GM23248 (cell line): ENCODE measurements around the gene AIRE. TPM values are rescaled to one million over a fixed set of nuclear protein-coding genes. Genes with fewer than 3 reads are reported as not detected.

Experiments
- DNase-seq: peaks from one replicate; pipeline ENCODE4 v3.0.0-alpha.2; 2015
- H2AFZ ChIP-seq: fragments of 200-600 bp; sonication (generic); 2 replicates; pipeline ENCODE4 v1.6.1; 2016; ENCODE audit warnings: antibody characterized with exemption
- H3F3A ChIP-seq: fragments of 200-600 bp; sonication (generic); 2 replicates; pipeline ENCODE4 v1.6.1; 2016; ENCODE audit warnings: mild to moderate bottlenecking, antibody characterized with exemption, mixed run types; ENCODE audit not compliant: insufficient read depth
- H3K27ac ChIP-seq: fragments of 200-600 bp; sonication (generic); 2 replicates; pipeline ENCODE4 v1.5.1; 2016; ENCODE audit warnings: mild to moderate bottlenecking
- H3K27me3 ChIP-seq: fragments of 200-600 bp; sonication (generic); replicated peaks from 2 replicates; pipeline ENCODE4 v1.6.1; 2016; ENCODE audit warnings: mild to moderate bottlenecking; ENCODE audit not compliant: insufficient read depth
- H3K36me3 ChIP-seq: fragments of 200-600 bp; sonication (generic); 2 replicates; pipeline ENCODE4 v1.6.1; 2016; ENCODE audit warnings: low read depth, mild to moderate bottlenecking
- H3K4me1 ChIP-seq: fragments of 200-600 bp; sonication (generic); 2 replicates; pipeline ENCODE4 v1.6.1; 2016; ENCODE audit warnings: mild to moderate bottlenecking; ENCODE audit not compliant: insufficient read depth
- H3K4me2 ChIP-seq: fragments of 200-600 bp; sonication (generic); one replicate; pipeline ENCODE4 v1.6.1; 2016; ENCODE audit warnings: mild to moderate bottlenecking; ENCODE audit not compliant: unreplicated experiment
- H3K4me3 ChIP-seq: fragments of 200-600 bp; sonication (generic); 2 replicates; pipeline ENCODE4 v1.5.1; 2016; ENCODE audit warnings: mild to moderate bottlenecking
- H3K79me2 ChIP-seq: fragments of 200-600 bp; sonication (generic); 2 replicates; pipeline ENCODE4 v1.6.1; 2016; ENCODE audit warnings: mild to moderate bottlenecking; ENCODE audit not compliant: insufficient read depth
- H3K9ac ChIP-seq: fragments of 200-600 bp; sonication (generic); 2 replicates; pipeline ENCODE4 v1.6.1; 2016; ENCODE audit warnings: mild to moderate bottlenecking
- H3K9me2 ChIP-seq: fragments of 200-600 bp; sonication (generic); 2 replicates; pipeline ENCODE4 v1.6.1; 2016; ENCODE audit warnings: mixed run types, mild to moderate bottlenecking, moderate library complexity; ENCODE audit not compliant: insufficient read depth
- H3K9me3 ChIP-seq: fragments of 200-600 bp; sonication (generic); one replicate; pipeline ENCODE4 v1.6.1; 2017; ENCODE audit warnings: low read depth
- H4K20me1 ChIP-seq: fragments of 200-600 bp; sonication (generic); 2 replicates; pipeline ENCODE4 v1.6.0; 2016; ENCODE audit not compliant: insufficient read depth
- EZH2 ChIP-seq: fragments of 200-600 bp; sonication (generic); IDR thresholded peaks from 2 replicates; pipeline ENCODE4 v1.6.1; 2018; ENCODE audit warnings: antibody characterized with exemption, mild to moderate bottlenecking; ENCODE audit not compliant: insufficient read depth, poor library complexity, severe bottlenecking
- EZH2phosphoT487 ChIP-seq: fragments of 200-600 bp; sonication (generic); IDR thresholded peaks from 2 replicates; pipeline ENCODE4 v1.6.1; 2018; ENCODE audit warnings: antibody characterized with exemption, moderate library complexity, mild to moderate bottlenecking, low read depth; ENCODE audit not compliant: insufficient read depth
- WGBS, 2 experiments: methylation state at CpG; one replicate each; pipeline ENCODE4 v1.1.6; 2015 to 2017; ENCODE audit warnings: low lambda C conversion rate in 2 of 2, low coverage in 1 of 2; ENCODE audit errors: missing lambda C conversion rate in 2 of 2; 5-methylcytosine and 5-hydroxymethylcytosine counted together
- in situ Hi-C: fragments of 300-500 bp; cut with MboI; formaldehyde crosslinking; loops from 2 replicates; pipeline ENCODE4 v1.15.0; 2020
- polyA plus RNA-seq: library from polyadenylated mRNA; unstranded; fragments of >200 nt; fragmentation: Nextera tagmentation; extraction: Ambion mirVana; gene quantifications from 2 replicates; pipeline ENCODE4 v1.2.1, GENCODE V29; 2016
- total RNA-seq: library from RNA; depleted of rRNA; stranded (reverse); fragments of >200 nt; shearing (Covaris generic); gene quantifications from 2 replicates; pipeline ENCODE4 v1.2.3, GENCODE V29; 2014

The AIRE gene
- total and polyA plus RNA-seq, 2 experiments from 2014 or later: not detected

GRCh38 chr21:44312089-44312488 lies 26.4 kb downstream of the AIRE start:
- Histone ChIP-seq H3K79me2 (peaks cover 11% of the 10 kb centered on the region), H3K4me2 (no peak overlapping the region), H3K36me3 (no peaks in the 10 kb centered on the region), H3K27me3 (no peaks in the 10 kb centered on the region), H3F3A (no peaks in the 10 kb centered on the region), H3K4me1 (no peaks in the 10 kb centered on the region), H3K27ac (no peak overlapping the region), H3K9me3 (no peaks in the 10 kb centered on the region), H3K9ac (no peak overlapping the region), H4K20me1 (no peaks in the 10 kb centered on the region), H3K4me3 (no peak overlapping the region), H3K9me2 (no peaks in the 10 kb centered on the region), H2AFZ (no peak overlapping the region)
- in situ Hi-C loops: no loop called here
- no peak for TF ChIP-seq EZH2phosphoT487
- TF ChIP-seq EZH2: no peak
- no peak for DNase-seq
- 92 to 93% methylated on average over 22 of the region's 22 CpGs for WGBS, 2 experiments

GRCh38 chr21:44312716-44313115 lies 27.0 kb downstream of the AIRE start:
- TF ChIP-seq EZH2 (no peak), EZH2phosphoT487 (no peak)
- in situ Hi-C loops: no loop called here
- WGBS, 2 experiments: 87 to 90% methylated on average over 19 of the region's 19 CpGs

GRCh38 chr21:44313451-44313850 lies 27.8 kb downstream of the AIRE start:
- DNase-seq: no peak
- 87 to 90% methylated on average over 13 of the region's 13 CpGs for WGBS, 2 experiments
- H3K4me1 ChIP-seq: no peaks in the 10 kb centered on the region
- TF ChIP-seq EZH2: no peak
- TF ChIP-seq EZH2phosphoT487: no peak
- H3K4me3 ChIP-seq: no peak overlapping the region
- no peaks in the 10 kb centered on the region for H3F3A ChIP-seq
- no peak overlapping the region for H3K4me2 ChIP-seq
- H3K9me3 ChIP-seq: no peaks in the 10 kb centered on the region
- no peak overlapping the region for H2AFZ ChIP-seq
- H3K27me3 ChIP-seq: no peaks in the 10 kb centered on the region
- no peaks in the 10 kb centered on the region for H3K9me2 ChIP-seq
- no peaks in the 10 kb centered on the region for H4K20me1 ChIP-seq
- in situ Hi-C loops: no loop called here
- H3K36me3 ChIP-seq: no peaks in the 10 kb centered on the region
- no peaks in the 10 kb centered on the region; the same call in 1 of the 2 replicates for H3K79me2 ChIP-seq
- H3K27ac ChIP-seq: no peak overlapping the region
- no peak overlapping the region for H3K9ac ChIP-seq

More at GRCh38 chr21:44312716-44313115, 27.0 kb downstream of the AIRE start:
- Histone ChIP-seq H3F3A (no peaks in the 10 kb centered on the region), H2AFZ (no peak overlapping the region), H3K79me2 (peaks cover 6% of the 10 kb centered on the region), H3K9ac (no peak overlapping the region), H3K27me3 (no peaks in the 10 kb centered on the region), H3K4me2 (no peak overlapping the region), H3K9me2 (no peaks in the 10 kb centered on the region), H3K36me3 (no peaks in the 10 kb centered on the region), H4K20me1 (no peaks in the 10 kb centered on the region), H3K9me3 (no peaks in the 10 kb centered on the region), H3K4me3 (no peak overlapping the region), H3K4me1 (no peaks in the 10 kb centered on the region), H3K27ac (no peak overlapping the region)
- no peak for DNase-seq

- Histone ChIP-seq H3K4me3 (no peak overlapping the region), H4K20me1 (no peaks in the 10 kb centered on the region), H3K4me2 (no peak overlapping the region), H3F3A (no peaks in the 10 kb centered on the region), H2AFZ (no peak overlapping the region), H3K9me3 (no peaks in the 10 kb centered on the region), H3K36me3 (no peaks in the 10 kb centered on the region), H3K9ac (no peak overlapping the region), H3K4me1 (no peaks in the 10 kb centered on the region), H3K27me3 (no peaks in the 10 kb centered on the region), H3K27ac (no peak overlapping the region), H3K79me2 (no peaks in the 10 kb centered on the region; the same call in 1 of the 2 replicates), H3K9me2 (no peaks in the 10 kb centered on the region)
- DNase-seq: no peak
- no peak for TF ChIP-seq EZH2phosphoT487
- no peak for TF ChIP-seq EZH2
- 92 to 94% methylated on average over 12 to 15 of the region's 15 CpGs for WGBS, 2 experiments
- in situ Hi-C loops: no loop called here
Measured at GRCh38 chr21:44314128-44314527, 28.5 kb downstream of the AIRE start.

- H3K36me3 ChIP-seq: no peaks in the 10 kb centered on the region
- no peaks in the 10 kb centered on the region for H3K9me2 ChIP-seq
- no peak overlapping the region for H3K4me3 ChIP-seq
- H3F3A ChIP-seq: no peaks in the 10 kb centered on the region
- no peak for DNase-seq
- no peak overlapping the region for H3K9ac ChIP-seq
- TF ChIP-seq EZH2 (no peak), EZH2phosphoT487 (no peak)
- H3K27me3 ChIP-seq: no peaks in the 10 kb centered on the region
- H3K79me2 ChIP-seq: no peaks in the 10 kb centered on the region
- no peak overlapping the region for H3K27ac ChIP-seq
- in situ Hi-C loops: no loop called here
- no peaks in the 10 kb centered on the region for H3K4me1 ChIP-seq
- H3K4me2 ChIP-seq: no peak overlapping the region
- no peak overlapping the region for H2AFZ ChIP-seq
- no peaks in the 10 kb centered on the region for H4K20me1 ChIP-seq
- H3K9me3 ChIP-seq: no peaks in the 10 kb centered on the region
- 90 to 91% methylated on average over 7 to 8 of the region's 11 CpGs for WGBS, 2 experiments
Measured at GRCh38 chr21:44314561-44314960, 28.9 kb downstream of the AIRE start.
